Activated CD4-positive, alpha-beta T cell treated with anti-CD3 and anti-CD28 coated beads, Interleukin-2, Interleukin-4, amounts not matched to agents 100 ng/mL and 50 ng/mL, durations not matched to agents 16 hours and 8 hours (primary cell): ENCODE measurements around the gene SP3.

Source experiments
- DNase-seq: peaks from one replicate; pipeline ENCODE4 v3.0.0-alpha.2; 2020; ENCODE audit warnings: low spot score

The SP3 gene

DNA sequence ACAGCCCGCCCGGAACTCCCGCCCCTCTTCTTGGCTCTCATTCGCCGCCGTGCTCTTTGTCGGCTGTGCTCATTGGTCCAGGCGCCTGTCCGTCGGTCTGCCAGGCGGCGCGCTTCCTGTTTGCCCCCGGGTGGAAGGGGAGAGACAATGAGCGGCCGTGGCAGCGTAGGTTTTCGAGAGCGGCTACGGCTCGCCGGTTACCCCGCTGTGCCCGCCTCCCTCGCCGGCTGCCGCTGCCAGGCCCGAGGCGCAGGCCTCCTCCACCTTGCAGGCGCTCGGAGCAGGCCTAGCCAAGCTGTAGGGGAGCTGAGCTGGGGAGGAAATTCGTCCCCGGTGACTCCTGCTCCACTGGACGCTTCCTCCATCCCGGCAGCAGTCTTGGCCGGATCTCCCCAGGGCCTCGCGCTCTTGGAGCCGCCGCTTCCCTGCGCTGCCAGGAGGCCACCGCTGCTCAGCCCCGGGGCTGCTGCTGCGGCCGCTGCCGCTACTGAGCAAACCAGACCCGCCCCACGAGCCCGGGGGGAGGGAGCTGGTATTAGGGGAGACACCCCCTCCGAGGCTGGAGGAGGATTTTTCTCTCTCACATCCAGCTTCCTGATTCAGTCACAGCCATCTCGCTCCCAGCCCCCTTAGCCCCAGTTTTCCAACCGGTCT, at the start of gene SP3:
TSS of gene SP3 (minus strand) at position 2 of the 654 bp plus-strand sequence. CDS start 202 bp downstream, outside the sequence.
- DNase-seq = peak; percentile 97

DNA sequence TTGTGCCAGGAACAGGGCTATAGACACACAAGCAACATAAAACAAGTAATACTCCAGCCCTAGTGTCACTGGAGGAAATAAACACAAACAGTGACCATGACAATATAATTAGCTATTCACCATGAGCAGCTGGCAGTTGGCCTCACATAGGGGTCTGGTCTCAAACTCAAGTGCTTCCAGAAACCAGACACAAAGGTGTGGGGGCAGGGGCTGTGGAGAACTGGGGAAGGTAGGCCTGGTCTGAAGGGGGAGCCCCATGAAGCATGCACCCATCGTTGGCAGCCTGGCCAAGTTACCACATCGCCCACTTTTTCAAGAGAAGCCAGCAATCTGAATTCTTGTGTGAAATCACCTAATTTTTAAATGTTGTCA, 49.5 kb upstream of the SP3 start:
- no peak for DNase-seq

DNA sequence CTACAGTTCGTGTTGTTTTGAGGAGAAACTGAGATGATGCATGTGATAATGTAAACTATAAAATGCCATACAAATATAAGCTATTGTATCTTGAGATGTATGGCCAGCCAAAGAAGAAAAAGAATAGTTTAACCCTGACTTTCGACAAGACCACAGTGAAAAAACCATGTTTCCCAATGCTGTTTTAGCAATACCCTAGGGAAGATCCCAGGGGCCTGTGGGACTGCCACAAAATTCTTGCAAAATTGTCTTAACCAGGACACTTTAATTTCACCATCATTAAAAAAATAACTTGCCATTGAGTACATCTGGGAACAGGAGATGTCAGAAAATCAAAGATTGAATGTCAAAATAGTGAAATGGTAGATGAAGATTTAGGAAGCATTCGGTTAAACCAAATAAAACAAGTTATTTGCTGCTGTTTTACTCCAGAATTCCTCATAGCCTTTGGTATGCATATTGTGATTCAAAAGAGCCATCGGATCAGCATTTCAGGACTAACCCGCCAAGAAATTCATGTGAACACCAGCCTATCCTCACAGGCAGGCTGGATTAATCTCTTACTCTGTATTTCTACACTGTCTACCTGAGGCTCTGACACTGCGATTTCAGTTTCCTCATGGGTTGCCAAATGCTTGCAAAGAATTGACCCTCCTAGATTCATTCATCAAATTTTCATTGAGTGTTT, 49.0 kb upstream of the SP3 start:
- no peak for DNase-seq

DNA sequence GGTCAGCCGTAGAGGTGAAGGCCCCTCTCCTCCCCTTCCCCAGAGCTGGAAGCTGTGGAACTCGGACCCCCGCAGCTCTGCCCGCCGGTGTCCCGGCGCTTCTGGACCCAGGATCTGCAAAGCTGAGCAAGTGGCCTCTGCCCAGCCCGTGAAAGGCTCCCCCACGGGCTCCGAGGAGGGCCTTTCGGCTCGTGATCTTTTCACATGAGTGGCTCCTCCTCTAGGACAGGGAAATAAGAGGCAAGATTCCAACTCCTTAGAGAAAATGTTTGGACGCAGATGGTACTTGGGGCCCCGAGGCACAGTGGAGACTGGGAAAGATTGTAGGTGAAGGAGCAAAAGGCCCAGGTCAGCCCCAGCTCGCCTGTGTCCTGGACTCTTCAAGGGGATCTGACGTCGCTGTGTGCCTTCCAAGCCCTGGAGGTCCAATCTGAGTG, 48.2 kb upstream of the SP3 start:
- no peak for DNase-seq

DNA sequence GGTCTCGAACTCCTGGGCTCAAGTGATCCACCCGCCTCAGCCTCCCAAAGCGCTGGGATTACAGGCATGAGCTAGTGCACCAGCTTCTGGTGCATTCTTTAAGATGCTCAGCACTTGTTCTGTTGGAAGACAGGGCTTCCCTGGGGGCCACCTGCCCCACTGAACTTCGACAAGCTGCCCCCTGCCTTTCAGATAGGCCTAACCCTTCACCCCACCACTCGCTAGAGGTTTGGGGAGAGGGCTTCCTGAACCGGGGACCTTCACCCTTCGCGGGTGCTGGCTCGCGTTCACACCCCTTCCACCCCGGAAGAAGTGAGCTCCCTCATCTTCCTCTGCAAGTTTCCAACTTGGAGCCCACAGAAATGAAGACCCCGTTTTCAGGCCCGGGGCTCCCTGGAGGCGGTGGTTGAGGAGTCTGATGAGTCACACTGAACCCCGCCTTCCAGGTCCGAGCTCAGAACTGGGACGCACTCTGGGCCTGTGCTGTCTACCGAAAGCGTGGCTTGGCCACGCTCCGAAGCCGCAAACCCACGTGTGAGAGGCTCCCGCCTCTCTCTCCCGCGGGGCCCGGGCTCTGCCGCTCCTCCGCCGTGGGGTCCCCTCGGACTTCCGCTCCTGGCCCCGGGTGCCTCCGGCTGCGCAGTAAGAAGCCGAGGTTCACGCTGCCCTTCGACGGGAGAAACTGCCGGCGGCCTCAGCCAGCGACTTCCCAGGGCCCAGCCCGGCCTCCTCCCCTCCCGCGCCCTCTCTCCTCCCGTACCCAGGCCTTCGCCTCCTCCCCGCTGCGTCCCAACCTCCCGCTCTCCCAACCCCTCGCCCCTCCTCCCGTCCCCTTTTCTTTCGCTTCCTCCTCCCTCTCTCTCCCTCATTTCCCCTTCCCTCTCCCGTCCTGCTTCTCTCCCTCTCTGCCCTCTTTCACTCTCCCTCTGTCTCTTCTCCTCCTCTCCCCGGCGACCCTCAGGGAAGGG, 47.5 kb upstream of the SP3 start:
- DNase-seq = peak; percentile 15

DNA sequence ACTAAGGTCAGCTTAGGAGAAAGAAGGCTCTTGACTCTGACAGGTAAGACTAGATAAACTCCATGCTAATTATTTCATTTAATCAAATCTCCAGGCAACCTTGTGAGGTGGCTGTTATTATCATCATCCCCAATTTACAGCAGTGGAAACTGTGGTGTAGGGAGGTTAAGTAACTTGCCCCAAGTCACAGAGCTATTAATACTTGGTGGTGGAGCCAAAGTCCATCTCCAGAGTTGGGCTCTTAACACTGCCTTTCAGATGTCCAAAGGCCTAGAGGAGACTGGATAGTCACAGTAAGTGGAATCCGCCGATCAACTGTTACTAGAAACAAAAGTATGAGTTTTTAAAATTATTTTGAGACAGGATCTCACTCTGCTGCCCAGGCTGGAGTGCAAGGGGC, 46.6 kb upstream of the SP3 start:
- DNase-seq = no peak

DNA sequence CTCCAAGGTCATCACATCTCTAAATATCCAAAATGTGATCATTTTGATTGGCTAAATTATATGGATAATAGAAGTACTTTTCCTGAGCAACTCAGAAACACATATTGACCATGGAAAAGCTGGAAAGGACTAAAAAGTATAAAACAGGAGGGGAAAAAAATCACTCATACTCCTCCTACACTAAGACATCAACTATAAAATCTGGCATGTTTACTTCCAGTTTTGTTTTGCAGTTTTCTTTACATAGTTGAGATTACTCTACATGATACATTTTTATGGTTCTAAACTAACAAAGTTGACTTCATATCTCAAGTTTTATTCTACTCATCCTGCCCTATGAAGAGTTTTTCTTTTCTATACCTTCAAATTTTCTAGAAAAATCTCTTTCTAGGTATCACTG, 46.0 kb upstream of the SP3 start:
- DNase-seq = no peak

DNA sequence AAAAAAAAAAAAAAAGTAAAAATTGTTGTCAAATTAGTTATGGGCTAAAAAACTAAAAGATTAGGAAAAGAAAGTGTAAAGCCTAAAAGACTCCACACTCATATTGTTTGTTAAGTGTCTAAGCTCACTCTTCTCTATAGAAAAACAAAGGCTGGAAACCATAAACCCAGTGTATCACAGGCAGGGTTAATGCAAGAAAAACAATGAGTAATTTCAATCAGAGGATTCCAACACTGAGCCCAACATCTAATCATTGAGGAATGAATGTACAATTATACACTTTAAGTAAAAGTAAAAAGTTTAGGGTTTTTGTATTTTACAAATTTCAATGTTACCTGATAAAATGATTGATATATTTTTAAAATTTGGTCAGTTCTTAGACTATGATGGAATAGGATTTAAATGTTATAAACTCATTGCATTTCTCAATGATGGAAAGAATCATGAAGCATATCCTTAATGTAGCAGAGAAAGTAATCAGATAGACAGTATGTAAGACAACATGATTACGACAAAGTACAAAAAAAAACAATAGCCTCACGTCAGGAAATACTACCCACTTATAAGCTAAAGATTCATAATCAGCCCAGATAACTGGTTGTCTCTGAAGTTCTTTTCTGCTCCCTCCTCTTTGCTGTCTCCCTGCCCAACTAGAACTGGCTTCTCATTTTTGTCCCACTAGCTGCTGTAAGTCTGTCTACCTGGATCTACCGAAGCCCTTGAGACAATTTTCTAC, 44.5 kb upstream of the SP3 start:
- DNase-seq = no peak

DNA sequence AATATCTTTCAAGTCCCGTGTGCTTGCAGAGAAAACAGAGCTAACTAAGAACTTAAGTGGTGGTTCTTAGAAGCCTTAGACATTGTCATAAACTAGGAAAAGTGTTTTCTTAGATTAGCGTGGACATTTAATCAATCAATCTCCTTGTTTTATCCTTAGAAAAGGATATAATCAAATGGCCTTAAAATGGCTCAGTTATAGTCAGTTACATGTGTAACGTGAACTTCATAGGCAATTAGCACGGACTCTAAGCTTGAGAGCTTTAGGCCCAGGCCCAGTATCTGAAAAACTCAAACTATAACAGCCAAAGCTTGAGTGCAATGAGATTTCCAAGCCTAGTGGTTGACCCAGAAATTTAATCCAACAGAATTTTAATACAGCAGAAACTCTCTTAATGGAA, 43.5 kb upstream of the SP3 start:
- DNase-seq = no peak

DNA sequence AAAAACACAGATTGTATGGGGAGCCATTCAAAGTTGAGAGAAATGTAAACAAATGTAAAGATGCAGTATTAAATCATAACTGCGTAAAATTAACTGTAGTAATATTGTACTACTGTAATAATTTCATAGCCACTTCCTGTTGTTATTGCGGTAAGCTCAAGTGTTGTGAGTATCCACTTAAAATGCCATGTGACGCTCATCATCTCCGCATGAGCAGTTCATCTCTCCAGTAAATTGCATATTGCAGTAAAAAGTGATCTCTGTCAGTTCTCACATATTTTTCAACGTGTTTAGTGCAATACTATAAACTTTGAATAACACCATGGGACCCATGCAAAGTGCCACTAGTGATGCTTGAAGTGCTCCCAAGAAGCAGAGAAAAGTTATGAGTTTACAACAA, 41.8 kb upstream of the SP3 start:
- DNase-seq = no peak

DNA sequence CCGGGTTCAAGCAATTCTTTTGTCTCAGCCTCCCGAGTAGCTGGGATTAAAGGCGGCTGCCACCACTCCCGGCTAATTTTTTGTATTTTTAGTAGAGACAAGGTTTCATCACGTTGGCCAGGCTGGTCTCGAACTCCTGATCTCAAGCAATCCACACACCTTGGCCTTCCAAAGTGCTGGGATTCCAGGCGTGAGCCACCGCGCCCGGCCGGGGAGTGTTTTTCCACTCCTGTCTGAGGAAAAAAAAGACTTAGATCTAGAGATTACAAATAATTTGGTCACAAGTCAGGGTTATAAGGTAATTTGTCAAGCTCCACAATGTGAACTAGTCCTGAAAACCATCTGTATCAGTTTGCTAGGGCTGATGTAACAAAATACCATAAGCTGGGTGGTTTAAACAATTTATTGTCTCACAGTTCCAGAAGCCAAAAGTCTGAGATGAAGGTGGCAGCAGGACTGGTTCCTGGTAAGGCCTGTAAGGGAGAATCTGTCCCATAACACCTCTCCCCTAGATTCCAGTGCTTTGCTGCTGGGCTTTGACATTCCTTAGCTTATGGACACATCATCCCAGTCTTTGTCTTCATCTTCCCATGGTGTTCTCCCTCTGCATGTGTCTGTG, 40.7 kb upstream of the SP3 start:
- DNase-seq = no peak

DNA sequence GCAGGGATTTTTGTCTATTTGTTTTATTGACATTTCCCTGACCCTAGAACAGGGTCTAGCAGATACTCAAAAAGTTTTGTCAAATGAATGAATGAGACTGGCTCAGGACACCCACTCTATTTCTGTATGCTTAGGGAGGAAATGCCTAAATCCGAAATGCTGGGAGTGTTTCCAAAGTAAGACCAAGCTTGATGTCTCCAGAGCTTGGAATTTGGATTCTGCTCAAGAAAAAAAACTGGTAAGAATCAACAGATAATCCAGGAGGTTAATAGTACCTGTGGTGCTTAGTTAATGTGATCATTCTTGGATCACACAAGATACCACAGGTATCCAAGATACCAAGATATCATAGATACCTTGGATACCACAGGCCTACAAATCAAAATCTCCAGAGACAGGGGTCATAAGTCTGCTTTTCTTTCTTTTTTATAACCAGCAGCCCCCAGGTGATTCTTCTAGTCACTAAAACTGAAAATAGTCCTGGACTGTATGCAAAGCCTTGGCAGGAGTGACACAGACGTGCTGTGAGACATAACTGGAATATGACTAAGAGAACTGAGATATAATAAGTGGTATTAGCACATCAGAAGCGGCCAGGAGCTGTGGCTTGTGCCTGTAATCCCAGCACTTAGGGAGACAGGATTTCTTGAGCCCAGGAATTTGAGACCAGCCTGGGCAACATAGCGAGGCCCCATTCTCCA, 39.9 kb upstream of the SP3 start:
- DNase-seq = peak; percentile 54

DNA sequence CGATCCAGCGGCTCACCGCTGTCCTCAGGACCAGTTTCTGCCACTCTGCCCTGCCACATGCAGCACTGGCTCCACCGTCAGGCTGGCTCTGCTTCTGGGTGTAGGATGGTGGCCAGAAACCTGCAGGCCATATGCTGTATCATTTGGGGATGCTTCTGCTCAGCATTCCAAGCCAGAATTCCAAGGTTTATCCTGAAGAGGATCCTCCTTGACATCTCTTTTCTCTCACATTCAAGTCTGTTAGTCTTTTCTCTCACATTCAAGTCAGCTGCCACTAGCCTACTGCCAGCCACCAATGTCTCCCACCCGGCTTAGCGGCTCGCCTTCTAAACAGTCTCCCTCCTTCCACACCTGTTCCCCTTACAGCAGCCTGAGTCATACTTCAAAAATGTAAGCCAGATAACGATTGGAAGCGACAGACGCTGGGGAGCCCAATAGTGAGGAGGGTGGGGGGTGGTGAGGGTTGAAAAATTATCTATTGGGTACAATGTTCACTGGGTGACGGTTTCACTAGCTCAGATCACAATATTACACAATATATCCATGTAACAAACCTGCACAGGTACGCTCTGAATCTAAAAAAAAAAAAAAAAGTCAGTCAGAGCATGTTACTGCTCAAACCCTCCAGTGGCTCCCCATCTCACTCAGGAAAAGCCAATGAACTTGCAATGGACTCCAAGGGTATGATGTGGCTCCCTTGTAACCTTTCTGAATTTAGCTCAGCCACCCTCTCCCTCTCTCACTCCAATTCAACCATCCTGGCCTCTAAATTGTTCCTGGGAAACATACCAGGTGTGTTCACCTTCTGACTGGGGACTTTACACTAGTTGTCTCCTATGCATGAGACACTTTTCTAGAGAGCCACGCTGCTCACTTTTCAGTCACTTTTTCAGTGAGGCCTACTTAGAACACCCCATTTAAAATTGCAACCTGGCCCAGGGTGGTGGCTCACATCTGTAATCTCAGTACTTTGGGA, 38.8 kb upstream of the SP3 start:
- no peak for DNase-seq

DNA sequence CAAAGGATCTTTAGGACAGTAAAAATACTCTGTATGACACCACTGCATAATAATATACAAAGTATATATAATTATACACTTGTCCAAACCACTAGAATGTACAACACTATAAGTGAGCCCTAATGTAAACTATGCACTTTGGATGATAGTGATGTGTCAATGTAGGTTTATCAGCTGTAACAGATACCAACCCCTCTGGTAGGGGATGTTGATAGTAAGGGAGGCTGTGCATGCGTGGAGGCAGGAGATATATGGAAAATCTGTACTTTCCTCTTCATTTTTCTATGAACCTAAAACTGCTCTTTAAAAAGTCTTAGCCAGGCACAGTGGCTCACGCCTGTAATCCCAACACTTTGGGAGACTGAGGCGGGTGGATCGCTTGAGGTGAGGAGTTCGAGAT, 37.5 kb upstream of the SP3 start:
- DNase-seq = no peak

DNA sequence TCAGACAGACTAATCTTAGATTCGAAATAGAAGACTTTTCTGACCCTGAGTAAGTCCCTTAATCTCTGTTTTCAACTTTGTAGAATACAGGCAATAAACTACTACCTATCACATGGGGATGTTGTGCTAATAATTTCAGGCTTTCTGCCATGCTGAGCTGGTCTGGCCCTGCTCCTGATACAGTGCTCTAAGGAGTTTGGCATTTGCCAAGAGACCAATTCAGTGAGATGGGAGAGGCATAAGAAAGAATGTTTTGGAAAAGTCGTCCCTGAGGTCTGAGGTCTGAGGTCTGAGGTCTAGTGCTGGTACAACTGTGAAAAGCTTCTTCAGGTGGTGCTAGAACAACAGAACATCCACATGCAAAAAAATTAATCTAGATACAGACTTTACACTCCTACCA, 35.9 kb upstream of the SP3 start:
- no peak for DNase-seq

DNA sequence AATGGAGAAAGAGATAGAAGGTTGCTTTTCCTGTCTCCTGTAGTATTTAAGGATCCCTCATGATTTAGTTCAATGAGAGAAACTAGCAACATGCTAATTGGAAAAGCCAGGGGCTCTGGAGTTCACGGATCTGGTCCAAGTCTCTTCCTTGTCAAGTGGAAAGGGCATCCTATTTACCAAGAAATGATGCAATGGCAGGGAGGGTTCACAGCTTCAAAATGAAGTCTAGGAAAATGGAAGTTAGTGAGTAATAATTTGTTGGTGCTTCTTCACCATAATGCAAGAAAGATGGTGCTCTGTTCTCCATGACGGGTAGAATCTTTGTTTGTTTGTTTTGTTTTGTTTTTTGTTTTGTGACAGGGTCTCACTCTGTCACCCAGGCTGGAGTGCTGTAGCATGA, 34.6 kb upstream of the SP3 start:
- no peak for DNase-seq

DNA sequence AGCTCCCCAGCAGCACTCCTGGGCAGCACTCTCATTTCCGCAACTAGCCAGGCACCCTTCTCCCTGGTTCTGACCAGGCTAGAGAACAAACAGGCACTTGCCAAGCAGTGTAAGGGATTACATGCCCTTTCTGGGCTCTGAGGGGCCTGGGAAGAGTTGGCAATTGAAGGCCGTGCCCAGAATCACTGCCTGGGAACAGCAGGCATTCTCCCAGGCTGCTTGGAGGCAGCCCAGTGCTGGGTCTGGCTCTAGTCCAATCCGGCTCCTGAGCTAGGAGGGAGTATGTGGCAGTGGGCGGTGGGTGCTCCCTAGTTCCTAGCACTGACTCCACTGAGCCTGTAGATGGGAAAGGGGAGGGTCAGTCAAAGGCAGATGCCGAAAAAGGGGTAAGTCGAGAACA, 34.1 kb upstream of the SP3 start:
- no peak for DNase-seq

DNA sequence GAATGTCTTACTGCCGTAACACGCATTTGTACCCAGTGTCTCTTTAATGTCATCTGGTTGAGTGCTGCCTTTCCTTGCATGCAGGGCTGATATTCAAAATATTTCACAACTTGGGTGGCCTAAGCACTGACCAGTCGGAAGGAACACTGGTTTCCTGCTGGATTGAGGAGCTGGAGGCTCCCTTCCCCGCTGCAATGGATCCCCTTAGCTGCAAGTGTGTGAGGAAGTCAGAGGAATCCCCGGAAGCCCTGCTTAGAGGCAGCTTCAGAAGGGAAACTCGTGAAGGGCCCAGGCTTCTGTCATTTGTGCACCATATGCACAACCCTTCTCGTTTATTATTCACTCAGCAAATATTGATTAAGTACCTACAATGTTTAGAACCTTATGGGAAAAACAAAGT, 33.2 kb upstream of the SP3 start:
- no peak for DNase-seq

DNA sequence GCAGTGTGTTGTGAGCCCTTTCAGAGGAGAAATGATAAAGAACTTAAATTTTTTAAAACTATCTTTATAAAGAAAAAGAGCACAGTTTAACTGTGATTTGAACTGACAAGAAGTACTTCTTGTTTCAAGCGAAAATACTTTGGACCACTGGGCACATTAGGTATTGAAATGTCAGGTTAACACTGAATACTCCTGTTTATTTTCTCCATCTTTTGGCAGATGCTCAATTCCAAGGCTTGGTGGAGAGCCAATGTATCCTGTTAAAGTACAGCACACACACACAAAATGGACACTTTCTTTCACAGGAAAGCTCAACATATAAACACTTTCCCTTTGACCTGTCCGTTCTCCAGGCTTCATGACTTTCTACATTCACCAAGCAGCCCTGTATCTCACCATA, 32.6 kb upstream of the SP3 start:
- DNase-seq = no peak

DNA sequence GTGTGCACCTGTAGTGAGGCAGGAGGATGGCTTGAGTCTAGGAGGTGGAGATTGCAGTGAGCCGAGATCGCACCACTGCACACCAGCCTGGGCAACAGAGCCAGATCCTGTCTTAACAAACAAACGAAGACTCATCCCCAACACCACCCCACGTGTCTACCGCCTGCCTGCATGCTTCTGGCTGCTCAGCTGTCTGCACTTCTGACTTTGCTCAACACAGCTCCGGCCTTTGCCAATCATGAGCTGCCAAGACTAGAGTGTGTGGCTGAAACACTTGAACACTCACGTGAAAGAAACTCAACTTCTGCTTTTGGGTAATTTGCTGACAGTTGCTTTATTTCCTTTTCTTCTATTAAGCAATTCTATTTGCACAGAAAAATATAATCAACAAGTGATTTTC, 32.1 kb upstream of the SP3 start:
- DNase-seq = no peak
